Stimulated activated naive CD4-positive, alpha-beta T cell treated with Interleukin-2 at 50 U/mL for 16 hours (primary cell): ENCODE results near the gene STIM1.
"Not testable (repeated sequence)": the region's sequence is repeated elsewhere in the genome, so short reads cannot be mapped to it uniquely, and the experiment has no call there.

ENCODE experiments used
- DNase-seq: peaks from one replicate; lab custom pipeline; 2025; lab: John Stamatoyannopoulos, UW

STIM1 gene

DNA sequence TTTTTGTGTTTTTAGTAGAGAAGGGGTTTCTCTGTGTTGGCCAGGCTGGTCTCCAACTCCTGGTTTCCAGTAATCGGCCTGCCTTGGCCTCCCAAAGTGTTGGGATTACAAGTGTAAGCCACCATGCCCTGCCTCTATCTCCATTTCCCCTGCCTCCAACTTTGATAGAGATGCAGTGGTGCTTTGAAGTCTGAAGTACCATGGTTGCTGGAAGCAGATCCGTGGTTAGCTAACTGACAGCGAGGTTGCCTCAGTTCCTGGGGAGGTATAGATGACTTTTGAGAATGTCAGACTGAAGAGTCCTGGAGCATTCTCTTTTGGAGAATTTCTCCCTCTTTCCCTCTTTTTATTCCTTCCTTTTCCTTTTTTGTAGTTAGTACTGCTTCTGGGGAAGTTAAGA lies 127.6 kb downstream of the STIM1 start:
- DNase-seq, result no peak

DNA sequence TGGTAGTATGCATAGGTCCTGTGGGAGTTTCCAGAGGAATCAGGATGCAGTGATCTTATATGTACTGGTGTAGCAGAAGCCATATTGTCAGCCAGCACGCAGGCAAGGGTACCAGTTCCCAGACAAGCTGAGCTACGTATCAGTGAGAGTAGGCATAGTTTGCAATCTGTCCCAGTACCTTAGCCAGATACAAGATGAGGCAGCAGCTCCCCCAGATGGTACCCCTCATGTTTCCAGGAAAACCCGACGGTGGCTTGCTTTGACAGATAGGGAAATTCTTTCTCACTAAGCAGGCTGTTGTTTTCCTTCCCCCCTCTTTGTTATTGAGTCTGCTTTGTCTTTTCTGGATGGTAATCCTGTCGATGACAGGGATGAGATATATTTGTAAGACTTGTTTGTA lies 129.4 kb downstream of the STIM1 start:
- no peak for DNase-seq

DNA sequence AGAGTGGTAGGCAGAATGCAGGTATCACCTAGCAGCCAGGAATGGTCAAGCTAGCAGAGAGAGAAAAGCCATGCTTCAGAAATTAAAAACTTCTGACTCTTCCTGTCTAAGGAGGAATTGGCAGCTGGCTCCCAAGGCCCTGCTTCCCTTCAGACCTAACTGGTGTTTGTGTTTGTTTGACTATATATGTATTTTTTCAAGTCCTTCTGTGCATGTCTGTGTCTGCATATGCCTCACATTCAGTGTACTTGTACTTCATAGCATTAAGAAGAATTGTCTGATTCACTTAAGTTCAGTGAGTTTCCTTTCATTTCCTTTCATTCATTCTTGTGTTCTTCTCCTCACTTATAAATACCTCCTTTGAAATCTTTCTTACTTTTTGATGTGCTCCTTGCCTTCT lies 130.2 kb downstream of the STIM1 start:
- no peak for DNase-seq

DNA sequence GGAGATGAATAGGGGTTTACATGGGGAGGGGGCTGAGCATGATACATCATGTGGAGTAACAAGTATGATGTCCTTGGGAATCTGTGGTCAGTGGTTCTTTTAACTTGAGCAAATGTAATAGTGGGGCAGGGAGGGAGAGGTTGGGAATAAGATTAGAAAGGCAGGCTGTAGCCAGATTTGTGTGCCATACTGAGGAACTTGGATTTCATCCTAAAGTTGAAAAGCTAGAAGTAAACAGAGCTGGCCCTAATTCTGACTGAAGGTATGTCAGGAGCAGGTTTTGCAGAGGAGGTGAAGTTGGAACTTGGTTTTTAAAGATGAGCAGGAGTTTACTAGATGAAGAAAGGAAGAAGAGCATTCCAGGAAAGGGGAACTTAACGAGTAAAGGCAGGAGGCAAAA lies 130.8 kb downstream of the STIM1 start:
- no peak for DNase-seq

DNA sequence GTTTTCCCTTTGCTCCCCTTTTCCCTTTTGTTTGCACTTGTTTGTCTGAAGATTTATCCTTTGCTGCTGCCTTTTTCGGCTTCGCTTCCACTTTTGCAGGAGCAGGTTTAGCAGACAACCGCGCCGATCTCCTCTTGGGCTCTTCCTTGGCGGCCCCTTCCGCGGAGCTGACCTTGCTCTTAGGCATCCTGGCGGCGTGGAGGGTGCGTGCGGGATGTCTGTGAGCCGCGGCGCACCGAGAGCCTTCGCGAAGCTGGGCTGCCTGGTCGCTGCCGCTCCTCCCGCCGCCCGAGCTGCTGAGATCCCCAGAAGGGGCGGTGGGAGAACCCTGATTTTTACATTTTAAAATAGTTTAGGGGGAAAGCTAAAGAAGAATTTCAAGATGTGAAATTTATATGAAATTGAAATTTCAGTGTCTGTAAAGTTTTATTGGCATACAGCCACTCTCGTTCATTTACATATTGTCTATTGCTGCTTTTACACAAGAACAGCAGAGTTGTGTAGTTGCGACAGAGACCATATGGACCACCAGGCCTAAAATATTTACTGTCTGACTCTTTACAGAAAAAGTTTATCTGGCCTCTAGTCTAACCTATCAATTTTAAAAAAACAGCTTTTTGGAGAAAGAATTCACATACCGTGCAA lies 133.9 kb downstream of the STIM1 start:
- DNase-seq, result no peak

DNA sequence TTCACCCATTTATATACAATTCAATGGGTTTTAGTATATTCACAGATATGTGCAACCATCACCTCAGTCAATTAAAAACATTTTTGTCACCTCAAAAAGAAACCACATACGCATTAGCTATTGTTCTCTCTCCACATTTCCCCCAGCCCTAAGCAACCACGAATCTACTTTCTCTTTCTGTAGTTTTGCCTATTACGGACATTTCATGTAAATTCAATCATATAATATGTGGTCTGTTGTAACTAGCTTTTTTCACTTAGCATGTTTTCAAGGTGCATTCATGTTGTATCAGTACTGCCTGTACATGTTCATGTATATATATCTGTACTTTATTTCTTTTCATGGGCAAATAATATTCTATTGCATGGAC lies 134.4 kb downstream of the STIM1 start:
- DNase-seq, result no peak

DNA sequence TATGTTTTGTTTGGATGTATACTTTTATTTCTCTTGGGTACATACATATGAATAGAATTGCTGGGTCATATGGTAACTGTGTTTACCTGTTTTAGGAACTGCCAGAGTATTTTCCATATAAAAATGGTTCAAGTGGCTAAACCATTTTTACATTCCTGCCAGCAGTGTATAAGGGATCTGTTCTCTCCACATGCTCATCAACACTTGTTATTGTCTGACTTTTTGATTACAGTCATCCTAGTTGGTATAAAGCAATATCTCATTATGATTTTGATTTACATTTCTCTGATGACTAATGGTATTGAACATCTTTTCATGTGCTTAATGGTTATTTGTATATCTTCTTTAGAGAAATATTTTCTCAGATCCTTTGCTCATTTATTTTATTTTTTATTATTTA lies 134.9 kb downstream of the STIM1 start:
- DNase-seq, result no peak

DNA sequence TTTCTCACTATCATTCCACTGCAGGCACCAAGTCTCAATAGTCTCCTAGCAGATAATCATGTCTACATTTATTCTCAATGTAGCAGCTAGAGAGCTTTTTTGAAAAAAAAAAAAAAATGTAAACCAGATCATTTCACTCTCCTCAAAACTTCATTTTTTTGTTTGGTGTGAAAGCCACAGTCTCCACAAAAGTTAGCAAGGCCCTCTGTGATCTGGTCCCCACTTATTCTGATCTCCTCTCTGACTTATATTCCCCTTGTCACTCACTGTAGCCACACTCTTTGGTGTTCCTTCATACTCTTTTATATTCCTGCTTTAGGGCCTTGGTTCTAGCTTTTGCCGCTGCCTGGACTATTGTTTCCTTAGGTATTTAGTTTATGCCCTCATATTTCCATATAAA lies 137.5 kb downstream of the STIM1 start:
- DNase-seq, result no peak

DNA sequence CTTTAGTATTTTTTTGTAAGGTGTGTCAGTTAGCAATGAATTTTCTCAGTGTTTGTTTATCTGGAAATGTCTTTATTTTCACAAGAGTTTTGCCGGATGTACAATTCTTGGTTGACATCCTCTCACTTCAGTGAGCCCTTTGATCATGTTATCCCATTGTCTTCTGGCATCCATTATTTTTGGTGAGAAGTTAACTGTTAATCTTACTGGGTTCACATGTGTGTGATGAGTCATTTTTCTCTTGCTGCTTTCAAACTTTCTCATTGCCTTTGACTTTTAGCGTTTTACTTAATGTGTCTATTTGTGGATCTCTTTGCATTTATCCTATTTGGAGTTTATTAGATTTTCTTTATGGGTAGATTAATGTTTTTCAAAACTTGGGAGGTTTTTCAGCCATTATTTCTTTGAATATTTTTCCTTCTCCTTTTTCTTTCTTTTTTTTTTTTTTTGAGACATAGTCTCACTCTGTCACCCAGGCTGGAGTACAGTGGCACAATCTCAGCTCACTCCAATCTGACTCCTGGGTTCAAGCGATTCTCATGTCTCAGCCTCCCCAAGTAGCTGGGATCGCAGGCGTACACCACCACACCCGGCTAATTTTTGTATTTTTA lies 138.7 kb downstream of the STIM1 start:
- no peak for DNase-seq

DNA sequence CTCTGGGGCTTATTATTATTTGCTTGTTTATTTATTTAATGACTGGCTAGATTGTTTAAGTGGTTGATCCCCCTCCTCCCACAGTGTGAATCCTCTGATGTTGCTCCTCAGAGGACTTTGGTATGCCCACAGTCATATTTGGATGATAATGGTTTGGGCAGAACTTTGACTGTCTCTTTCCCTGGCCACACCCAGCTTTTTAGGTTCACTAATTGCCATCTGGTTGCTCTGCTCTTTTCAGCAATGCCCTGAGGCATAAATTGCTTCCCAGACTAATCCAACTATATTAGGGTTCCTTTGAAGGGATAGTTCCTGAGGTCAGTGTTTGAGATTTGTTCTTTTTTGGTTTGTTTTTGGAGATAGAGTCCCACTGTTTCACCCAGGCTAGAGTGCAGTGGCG lies 139.8 kb downstream of the STIM1 start:
- no peak for DNase-seq

DNA sequence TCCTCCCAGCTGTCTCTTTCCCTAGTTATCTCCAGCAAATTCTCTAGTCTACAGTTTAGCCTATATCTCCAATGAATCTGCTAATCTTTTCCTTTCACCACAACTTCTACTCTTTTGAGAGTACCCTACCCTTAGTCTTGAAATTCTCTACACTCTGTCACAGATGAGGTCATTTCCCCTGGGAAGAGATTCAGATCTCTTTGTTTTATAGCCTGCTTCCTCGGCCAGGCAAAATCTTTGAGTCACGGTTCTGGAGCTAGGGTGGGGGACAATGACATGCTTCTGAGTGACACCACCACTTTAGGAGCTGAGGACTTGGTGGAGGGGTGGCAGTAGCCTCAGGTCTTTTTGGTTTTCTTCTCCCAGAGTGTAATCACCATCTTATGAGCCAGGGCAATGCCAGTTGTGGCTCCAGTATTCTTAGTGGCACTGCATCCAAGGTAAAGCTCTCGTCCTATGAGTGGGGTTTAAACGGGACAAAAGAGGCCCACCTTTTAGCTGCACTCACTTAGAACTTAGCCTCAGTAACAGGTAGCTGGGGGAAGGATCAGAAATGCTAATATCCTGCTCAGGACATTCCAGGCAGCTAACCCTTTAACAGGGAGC lies 140.6 kb downstream of the STIM1 start:
- no peak for DNase-seq

DNA sequence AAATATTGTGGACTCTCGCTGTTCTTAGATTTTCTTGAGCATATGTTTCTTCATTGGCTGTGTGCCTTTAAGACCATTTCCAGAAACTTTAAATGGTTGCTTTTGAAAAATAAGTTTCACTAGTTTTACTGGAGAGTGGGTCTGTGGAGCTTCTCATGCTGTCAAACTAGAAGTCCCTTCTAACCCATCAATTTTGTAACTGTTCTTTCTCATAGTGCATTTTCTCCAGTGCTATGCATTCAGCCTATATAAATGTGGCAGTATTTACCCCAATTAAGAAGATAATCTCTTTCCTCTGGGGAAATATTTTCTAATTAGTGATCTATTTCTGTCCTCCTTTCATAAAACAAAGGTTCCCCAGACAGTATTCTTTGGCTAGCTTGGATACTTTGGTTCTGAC lies 141.2 kb downstream of the STIM1 start:
- DNase-seq, result no peak

DNA sequence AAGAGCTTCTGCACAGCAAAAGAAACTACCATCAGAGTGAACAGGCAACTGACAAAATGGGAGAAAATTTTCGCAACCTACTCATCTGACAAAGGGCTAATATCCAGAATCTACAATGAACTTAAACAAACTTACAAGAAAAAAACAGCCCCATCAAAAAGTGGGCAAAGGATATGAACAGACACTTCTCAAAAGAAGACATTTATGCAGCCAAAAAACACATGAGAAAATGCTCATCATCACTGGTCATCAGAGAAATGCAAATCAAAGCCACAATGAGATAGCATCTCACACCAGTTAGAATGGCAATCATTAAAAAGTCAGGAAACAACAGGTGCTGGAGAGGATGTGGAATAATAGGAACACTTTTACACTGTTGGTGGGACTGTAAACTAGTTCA lies 149.3 kb downstream of the STIM1 start:
- not testable (repeated sequence) for DNase-seq

DNA sequence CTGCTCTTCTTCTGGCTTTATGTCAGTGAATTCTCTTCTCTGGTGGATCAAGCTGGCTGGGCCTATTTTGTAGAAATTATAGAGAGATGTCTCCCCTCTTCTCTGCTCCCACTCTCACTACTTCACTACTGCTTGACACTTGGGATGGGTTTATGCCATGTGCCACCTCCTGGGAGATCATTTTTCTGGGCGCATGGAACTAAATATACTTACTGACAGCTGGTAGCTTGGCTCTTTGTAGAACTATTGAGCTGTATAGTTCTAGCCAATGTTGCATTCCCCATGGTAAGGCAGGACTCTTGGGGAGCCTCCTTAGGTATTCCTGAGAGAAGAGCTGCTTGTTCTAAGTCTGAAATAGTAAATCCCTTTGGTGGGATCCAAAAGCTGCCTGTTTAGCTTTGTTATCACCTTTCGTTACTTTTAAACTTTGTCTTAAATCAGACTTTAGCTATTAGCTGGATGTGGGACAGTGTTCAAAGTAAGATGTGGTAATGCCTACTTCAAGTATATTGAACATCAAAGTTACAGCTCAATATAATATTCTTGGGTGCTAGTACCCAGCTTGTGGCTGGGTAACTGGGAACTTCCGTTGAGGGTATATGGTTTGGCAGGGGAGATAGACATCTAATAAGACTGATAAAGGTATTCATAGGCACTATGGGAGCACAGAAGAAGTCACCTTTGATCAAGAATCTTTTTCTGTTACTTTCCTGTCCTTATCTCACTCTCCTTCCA lies 151.6 kb downstream of the STIM1 start:
- no peak for DNase-seq

DNA sequence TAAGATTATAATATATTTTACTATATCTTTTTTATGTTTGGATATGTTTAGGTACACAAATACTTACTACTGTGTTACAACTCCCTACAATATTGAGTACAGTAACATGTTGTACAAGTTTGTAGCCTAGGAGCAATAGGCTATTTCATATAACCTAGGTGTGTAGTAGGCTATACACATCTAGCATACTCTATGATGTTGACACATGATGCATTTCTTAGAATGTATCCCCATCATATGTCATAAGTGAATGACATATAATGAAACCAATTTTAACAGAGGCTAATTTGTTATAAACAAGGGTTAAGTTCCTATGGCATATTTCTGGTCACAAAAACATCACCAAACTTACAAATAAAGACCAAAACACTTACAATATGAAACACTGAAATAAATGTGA lies 152.7 kb downstream of the STIM1 start:
- DNase-seq, result no peak

DNA sequence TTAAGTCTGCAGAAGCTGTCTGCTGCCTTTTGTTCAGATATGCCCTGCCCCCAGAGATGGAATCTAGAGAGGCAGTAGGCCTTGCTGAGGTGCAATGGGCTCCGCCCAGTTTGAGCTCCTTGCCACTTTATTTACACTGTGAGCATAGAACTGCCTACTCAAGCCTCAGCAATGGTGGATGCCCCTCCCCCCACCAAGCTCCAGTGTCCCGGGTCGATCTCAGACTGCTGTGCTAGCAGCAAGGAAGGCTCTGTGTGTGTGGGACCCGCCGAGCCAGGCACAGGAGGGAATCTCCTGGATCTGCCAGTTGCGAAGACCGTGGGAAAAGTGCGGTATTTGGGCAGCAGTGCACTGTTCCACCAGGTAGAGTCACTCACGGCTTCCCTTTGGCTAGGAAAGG lies 161.1 kb downstream of the STIM1 start:
- DNase-seq, result not testable (repeated sequence)

DNA sequence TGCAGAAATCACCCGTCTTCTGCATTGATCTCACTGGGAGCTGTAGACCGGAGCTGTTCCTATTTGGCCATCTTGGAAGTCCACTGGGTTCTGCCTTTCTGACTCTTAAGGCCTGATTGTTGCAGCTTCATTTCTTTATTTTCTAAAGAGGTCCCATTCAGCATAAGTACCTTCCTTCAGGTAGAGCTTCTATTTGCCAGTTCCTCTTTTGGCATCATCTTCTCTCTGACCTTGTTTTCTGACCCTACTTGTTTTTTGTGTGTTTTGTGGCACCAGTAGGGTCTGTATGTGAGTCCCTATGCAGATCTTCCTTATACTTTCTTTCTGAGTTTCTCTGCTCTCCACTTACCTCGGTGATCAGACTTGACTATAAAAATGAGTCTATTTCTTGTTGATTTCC lies 161.7 kb downstream of the STIM1 start:
- no peak for DNase-seq

DNA sequence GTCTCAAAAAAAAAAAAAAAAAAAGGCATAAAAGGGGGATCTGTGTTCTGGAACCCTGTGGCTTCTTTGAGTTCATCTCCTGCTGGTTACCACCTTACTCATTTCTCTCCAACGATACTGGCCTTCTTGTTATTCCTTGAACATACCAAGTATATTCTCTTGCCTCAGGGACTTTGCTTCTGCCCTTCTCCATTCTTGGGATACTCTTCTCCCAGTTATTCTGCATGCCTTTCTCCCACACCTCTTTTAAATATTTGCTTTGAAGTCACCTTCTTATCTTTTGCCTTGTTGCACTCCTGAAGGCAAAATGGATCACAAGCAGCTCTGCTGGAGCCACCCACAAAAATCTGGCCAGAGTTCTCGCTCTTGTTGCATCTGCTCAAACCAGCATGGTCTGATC lies 163.2 kb downstream of the STIM1 start:
- no peak for DNase-seq

DNA sequence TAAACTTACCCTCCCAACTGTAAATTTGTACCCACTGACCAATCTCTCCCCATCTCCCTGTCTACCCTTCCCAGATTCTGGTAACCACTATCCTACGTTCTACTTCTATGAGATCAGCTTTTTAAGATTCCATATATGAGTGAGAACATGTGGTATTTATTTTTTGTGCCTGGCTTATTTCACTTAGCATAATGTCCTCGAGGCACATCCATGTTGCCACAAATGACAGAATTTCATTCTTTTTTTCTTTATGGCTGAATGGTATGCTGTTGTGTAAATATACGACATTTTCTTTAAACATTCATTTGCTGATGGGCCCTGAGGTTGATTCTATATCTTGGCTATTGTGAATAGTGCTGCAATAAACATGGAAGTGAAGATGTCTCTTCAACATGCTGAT lies 164.4 kb downstream of the STIM1 start:
- DNase-seq, result no peak

DNA sequence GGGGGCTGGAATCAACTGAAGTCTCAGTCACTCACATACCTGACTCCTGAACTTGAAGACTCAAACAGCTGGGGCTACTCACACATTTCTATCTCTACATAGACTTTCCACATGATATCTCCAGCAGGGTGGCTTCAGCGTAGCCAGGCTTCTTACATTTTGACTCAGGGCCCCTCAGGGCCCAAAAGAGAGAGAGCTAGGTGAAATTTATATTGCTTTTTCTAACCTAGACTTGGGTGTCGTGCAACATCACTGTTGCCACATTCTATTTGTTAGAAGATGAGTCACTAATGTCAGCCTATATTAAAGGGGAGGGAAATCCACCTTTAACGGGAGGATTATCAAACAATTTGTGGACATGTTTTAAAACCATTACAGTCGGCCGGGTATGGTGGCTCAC lies 167.2 kb downstream of the STIM1 start:
- no peak for DNase-seq

DNA sequence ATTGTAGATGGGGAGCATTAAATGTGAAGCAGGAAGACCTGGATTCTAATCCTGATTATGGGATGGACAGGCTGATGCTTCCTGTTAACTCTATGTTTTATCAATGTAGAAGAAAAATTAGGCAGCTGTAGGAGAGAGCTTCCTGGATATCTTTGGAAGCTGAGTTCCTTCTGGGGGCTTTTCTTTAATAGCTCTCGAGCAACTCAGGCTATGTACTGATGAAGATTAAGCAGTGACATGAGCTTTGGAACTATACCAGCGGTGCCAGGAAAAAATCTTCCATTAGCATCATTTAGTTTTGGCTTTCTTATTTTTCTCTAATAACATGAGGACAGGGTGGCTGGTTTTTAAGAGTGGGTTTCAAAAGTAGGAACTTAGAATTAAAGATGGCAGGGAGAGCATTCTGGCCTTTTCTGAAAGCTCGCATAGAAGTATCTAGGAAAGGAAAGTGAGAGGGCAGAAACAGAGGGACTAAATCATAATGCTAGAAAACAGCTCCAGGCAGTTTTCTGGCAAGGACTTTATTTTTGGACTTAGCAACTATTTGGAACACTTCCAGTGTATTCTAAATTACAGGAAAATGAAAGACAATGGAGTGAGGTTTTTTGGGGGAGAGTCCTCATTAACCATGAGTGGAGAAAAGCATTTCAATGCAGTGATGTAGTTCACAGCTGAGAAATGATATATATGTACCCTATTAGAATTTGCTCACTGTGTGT lies 169.9 kb downstream of the STIM1 start:
- no peak for DNase-seq

DNA sequence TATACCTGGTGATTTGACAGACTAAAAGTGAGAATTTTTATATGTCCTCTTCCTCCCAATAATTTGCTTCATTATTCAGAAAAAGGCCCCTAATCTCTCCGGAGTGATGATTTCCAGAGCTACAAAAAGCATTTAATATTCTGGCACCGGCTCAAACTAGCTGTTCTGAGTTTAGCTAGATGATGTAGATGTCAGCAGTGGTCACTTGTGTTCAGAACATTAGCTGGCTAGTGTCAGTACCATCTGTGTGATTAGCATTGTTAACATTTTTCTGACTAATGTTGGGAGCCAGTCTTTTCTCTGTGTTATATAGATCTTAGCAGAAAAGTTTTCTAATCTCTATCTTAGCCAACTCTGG lies 170.5 kb downstream of the STIM1 start:
- no peak for DNase-seq

DNA sequence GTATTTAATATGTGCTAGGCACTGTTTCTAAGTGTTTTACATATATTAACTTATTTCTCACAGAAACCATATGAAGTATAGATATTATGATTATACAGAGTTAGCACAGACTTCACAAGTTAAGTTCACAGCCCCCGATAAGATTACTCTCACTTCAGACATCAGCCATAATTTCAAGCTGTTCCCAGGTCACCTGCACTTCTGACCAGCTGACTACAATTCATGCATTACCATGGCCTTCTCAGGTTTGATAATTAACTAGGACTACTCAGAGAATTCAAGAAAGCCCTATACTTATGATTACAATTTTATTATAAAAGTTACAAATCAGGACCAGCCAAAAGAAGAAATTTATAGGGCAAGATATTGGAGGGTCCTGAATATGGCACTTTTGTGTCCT lies 170.9 kb downstream of the STIM1 start:
- DNase-seq, result no peak
